ENCODE data around the gene MYO9B.

- TF ChIP-seq POLR2A (IDR thresholded peaks at IDR 0.05; ENCODE audit: borderline replicate concordance, extremely low read depth, insufficient read depth, insufficient read length) (no peak), CEBPB (IDR thresholded peaks at IDR 0.05; ENCODE audit: low read depth) (no peak), JUND (IDR thresholded peaks at IDR 0.05) (no peak), YY1 (IDR thresholded peaks at IDR 0.05; ENCODE audit: extremely low read depth, insufficient replicate concordance, low read depth, low read length) (no peak), CTCF (IDR thresholded peaks at IDR 0.05 in 2 of 3, conservative IDR thresholded peaks at IDR 0.05 in 1 of 3; ENCODE audit: borderline replicate concordance in 1 of 3, insufficient read depth in 1 of 3, low read depth in 2 of 3, low read length in 2 of 3) (no peak), SRF (IDR thresholded peaks at IDR 0.05; ENCODE audit: low read depth) (no peak), SP1 (IDR thresholded peaks at IDR 0.05; ENCODE audit: low read depth) (no peak), RAD21 (IDR thresholded peaks at IDR 0.05; ENCODE audit: low read depth) (no peak)
Measured at GRCh38 chr19:17149393-17150135, 74.0 kb downstream of the MYO9B start.

All from HCT116 (cell line).